ENCODE measurements around the gene SCRN1. TPM values are rescaled to one million over a fixed set of nuclear protein-coding genes. Genes with fewer than 3 reads are reported as not detected.

SCRN1 gene
- total RNA-seq, 1 donor from 2014 or later, result 0.82 TPM

GRCh38 chr7:29888006-29888405, 101.6 kb downstream of the SCRN1 start:
- H3K27me3 Mint-ChIP-seq (ENCODE audit: low read depth), result peaks cover 17% of the 10 kb centered on the region
- intact Hi-C loops (cut with micrococcal nuclease), result no loop called here
- no peaks in the 10 kb centered on the region for H3K36me3 Mint-ChIP-seq (ENCODE audit: low read depth)
- DNase-seq (ENCODE audit: low spot score), result no peak
- no peak overlapping the region for H3K4me3 Mint-ChIP-seq (ENCODE audit: low read depth)
- H3K9me3 Mint-ChIP-seq, result no peaks in the 10 kb centered on the region
- H3K4me1 Mint-ChIP-seq (ENCODE audit: low read depth), result no peaks in the 10 kb centered on the region
- no peak overlapping the region for H3K27ac Mint-ChIP-seq

DNA sequence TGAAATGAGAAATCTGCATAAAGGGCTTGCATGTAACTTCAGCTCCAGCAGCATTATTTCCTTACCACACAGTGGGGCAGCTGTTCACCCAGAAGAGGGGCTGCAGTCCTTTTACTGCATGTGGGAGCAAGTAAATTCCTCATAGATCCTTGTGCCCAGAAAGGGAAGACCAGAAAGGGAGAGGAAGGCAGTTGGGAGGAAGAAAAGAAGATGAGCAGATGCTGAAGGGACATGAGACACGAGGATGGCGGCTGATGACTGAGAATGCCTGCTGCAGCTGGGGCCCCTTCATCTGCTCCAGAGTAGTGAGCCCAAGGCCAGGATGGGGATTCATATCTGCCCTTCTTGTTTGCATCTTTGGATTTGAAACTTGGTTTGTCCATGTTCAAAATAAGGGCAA, 102.8 kb downstream of the SCRN1 start:
- Mint-ChIP-seq H3K4me3 (ENCODE audit: low read depth) (no peak overlapping the region), H3K27ac (no peak overlapping the region), H3K9me3 (no peaks in the 10 kb centered on the region), H3K36me3 (ENCODE audit: low read depth) (no peaks in the 10 kb centered on the region), H3K27me3 (ENCODE audit: low read depth) (peaks cover 21% of the 10 kb centered on the region), H3K4me1 (ENCODE audit: low read depth) (no peaks in the 10 kb centered on the region)
- DNase-seq (ENCODE audit: low spot score), result no peak
- intact Hi-C loops (cut with micrococcal nuclease), result no loop called here

- no peaks in the 10 kb centered on the region for H3K36me3 Mint-ChIP-seq (ENCODE audit: low read depth)
- H3K4me3 Mint-ChIP-seq (ENCODE audit: low read depth), result no peak overlapping the region
- no peaks in the 10 kb centered on the region for H3K9me3 Mint-ChIP-seq
- no peak overlapping the region for H3K27ac Mint-ChIP-seq
- intact Hi-C loops (cut with micrococcal nuclease), result no loop called here
- DNase-seq (ENCODE audit: low spot score), result no peak
- H3K4me1 Mint-ChIP-seq (ENCODE audit: low read depth), result no peaks in the 10 kb centered on the region
- peaks cover 21% of the 10 kb centered on the region for H3K27me3 Mint-ChIP-seq (ENCODE audit: low read depth)
These were observed 104.0 kb downstream of the SCRN1 start for GRCh38 chr7:29885626-29886025.

- Mint-ChIP-seq H3K36me3 (ENCODE audit: low read depth) (no peaks in the 10 kb centered on the region), H3K27ac (no peak overlapping the region), H3K27me3 (ENCODE audit: low read depth) (peaks cover 21% of the 10 kb centered on the region), H3K9me3 (no peaks in the 10 kb centered on the region), H3K4me1 (ENCODE audit: low read depth) (no peaks in the 10 kb centered on the region), H3K4me3 (ENCODE audit: low read depth) (no peak overlapping the region)
- no peak for DNase-seq (ENCODE audit: low spot score)
- intact Hi-C loops (cut with micrococcal nuclease), result no loop called here
These were observed 105.0 kb downstream of the SCRN1 start for GRCh38 chr7:29884399-29885272.

DNA sequence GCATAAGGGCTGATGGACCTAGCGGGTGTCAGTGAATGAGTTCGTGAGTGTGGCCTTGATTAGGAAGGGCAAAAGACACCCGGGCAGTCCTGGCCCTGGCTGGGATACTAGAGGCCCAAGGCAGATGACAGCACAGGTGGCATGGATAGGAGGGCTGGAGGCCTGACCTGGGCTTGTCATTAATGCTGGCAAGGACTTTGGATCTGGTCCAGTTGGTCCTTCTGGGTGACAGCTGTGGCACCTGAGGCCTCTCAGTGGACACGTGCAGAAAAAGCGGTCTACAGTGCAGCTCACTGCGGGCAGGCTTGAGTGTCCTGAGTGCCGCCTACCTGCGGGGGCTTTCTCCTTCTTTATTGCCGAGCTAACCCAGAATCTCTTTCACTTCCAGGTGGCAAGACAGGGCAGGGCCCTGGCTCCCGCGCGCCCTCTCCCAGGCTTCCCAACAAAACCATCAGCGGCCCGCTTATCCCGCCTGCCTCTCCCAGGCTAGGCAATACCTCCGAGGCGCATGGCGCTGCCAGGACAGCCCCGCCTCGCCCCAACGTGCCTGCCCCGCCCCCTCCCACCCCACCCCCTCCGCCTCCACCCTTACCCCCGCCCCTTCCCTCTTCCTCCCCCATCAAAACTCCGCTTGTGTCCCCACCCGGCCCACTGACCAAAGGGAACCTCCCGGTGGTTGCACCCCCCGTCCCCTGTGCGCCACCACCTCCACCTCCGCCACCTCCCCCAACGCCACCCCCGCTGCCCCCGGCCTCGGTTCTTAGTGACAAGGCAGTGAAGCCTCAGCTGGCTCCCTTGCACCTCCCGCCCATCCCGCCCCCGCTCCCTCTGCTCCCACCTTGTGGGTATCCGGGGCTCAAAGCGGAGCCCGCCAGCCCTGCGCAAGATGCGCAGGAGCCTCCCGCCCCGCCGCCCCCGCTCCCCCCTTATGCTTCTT, 105.9 kb downstream of the SCRN1 start:
- no peak overlapping the region for H3K4me3 Mint-ChIP-seq (ENCODE audit: low read depth)
- H3K36me3 Mint-ChIP-seq (ENCODE audit: low read depth), result no peaks in the 10 kb centered on the region
- H3K4me1 Mint-ChIP-seq (ENCODE audit: low read depth), result no peaks in the 10 kb centered on the region
- intact Hi-C loops (cut with micrococcal nuclease), result no loop called here
- no peaks in the 10 kb centered on the region for H3K9me3 Mint-ChIP-seq
- peaks cover 21% of the 10 kb centered on the region for H3K27me3 Mint-ChIP-seq (ENCODE audit: low read depth)
- no peak overlapping the region for H3K27ac Mint-ChIP-seq
- no peak for DNase-seq (ENCODE audit: low spot score)

- Mint-ChIP-seq H3K4me1 (ENCODE audit: low read depth) (no peaks in the 10 kb centered on the region), H3K36me3 (ENCODE audit: low read depth) (no peaks in the 10 kb centered on the region), H3K9me3 (no peaks in the 10 kb centered on the region), H3K27me3 (ENCODE audit: low read depth) (peaks cover 21% of the 10 kb centered on the region), H3K4me3 (ENCODE audit: low read depth) (no peak overlapping the region), H3K27ac (no peak overlapping the region)
- intact Hi-C loops (cut with micrococcal nuclease), result no loop called here
- DNase-seq (ENCODE audit: low spot score), result no peak
These were observed 107.1 kb downstream of the SCRN1 start for GRCh38 chr7:29882481-29882880.

- H3K4me1 Mint-ChIP-seq (ENCODE audit: low read depth), result no peaks in the 10 kb centered on the region
- no peaks in the 10 kb centered on the region for H3K36me3 Mint-ChIP-seq (ENCODE audit: low read depth)
- DNase-seq (ENCODE audit: low spot score), result no peak
- H3K9me3 Mint-ChIP-seq, result no peaks in the 10 kb centered on the region
- peaks cover 23% of the 10 kb centered on the region for H3K27me3 Mint-ChIP-seq (ENCODE audit: low read depth)
- intact Hi-C loops (cut with micrococcal nuclease), result no loop called here
- no peak overlapping the region for H3K4me3 Mint-ChIP-seq (ENCODE audit: low read depth)
- H3K27ac Mint-ChIP-seq, result no peak overlapping the region
These were observed 107.9 kb downstream of the SCRN1 start for GRCh38 chr7:29881724-29882123.

- no peak for DNase-seq (ENCODE audit: low spot score)
- Mint-ChIP-seq H3K9me3 (no peaks in the 10 kb centered on the region), H3K4me3 (ENCODE audit: low read depth) (no peak overlapping the region), H3K4me1 (ENCODE audit: low read depth) (no peaks in the 10 kb centered on the region), H3K27ac (no peak overlapping the region), H3K36me3 (ENCODE audit: low read depth) (no peaks in the 10 kb centered on the region), H3K27me3 (ENCODE audit: low read depth) (peaks cover 13% of the 10 kb centered on the region)
- intact Hi-C loops (cut with micrococcal nuclease), result no loop called here
These were observed 110.0 kb downstream of the SCRN1 start for GRCh38 chr7:29879609-29880008.

GRCh38 chr7:29878081-29878688, 111.4 kb downstream of the SCRN1 start:
- Mint-ChIP-seq H3K36me3 (ENCODE audit: low read depth) (no peaks in the 10 kb centered on the region), H3K27ac (no peak overlapping the region), H3K27me3 (ENCODE audit: low read depth) (peaks cover 10% of the 10 kb centered on the region), H3K4me3 (ENCODE audit: low read depth) (no peak overlapping the region), H3K9me3 (no peaks in the 10 kb centered on the region), H3K4me1 (ENCODE audit: low read depth) (no peaks in the 10 kb centered on the region)
- intact Hi-C loops (cut with micrococcal nuclease), result no loop called here
- no peak for DNase-seq (ENCODE audit: low spot score)

GRCh38 chr7:29877196-29877595, 112.4 kb downstream of the SCRN1 start:
- intact Hi-C loops (cut with micrococcal nuclease), result no loop called here
- Mint-ChIP-seq H3K27ac (no peak overlapping the region), H3K9me3 (no peaks in the 10 kb centered on the region), H3K4me1 (ENCODE audit: low read depth) (no peaks in the 10 kb centered on the region), H3K4me3 (ENCODE audit: low read depth) (no peak overlapping the region), H3K27me3 (ENCODE audit: low read depth) (peaks cover 5% of the 10 kb centered on the region), H3K36me3 (ENCODE audit: low read depth) (no peaks in the 10 kb centered on the region)
- DNase-seq (ENCODE audit: low spot score), result no peak

- intact Hi-C loops (cut with micrococcal nuclease), result no loop called here
- H3K9me3 Mint-ChIP-seq, result no peaks in the 10 kb centered on the region
These were observed 113.9 kb downstream of the SCRN1 start for GRCh38 chr7:29875741-29876140.

GRCh38 chr7:29873644-29874294, 115.8 kb downstream of the SCRN1 start:
- no peak overlapping the region for H3K27ac Mint-ChIP-seq
- no peaks in the 10 kb centered on the region for H3K9me3 Mint-ChIP-seq
- no peak overlapping the region for H3K4me3 Mint-ChIP-seq (ENCODE audit: low read depth)
- no peak for DNase-seq (ENCODE audit: low spot score)
- intact Hi-C loops (cut with micrococcal nuclease), result no loop called here
- H3K27me3 Mint-ChIP-seq (ENCODE audit: low read depth), result peaks cover 5% of the 10 kb centered on the region
- H3K36me3 Mint-ChIP-seq (ENCODE audit: low read depth), result no peaks in the 10 kb centered on the region
- no peaks in the 10 kb centered on the region for H3K4me1 Mint-ChIP-seq (ENCODE audit: low read depth)

More at GRCh38 chr7:29875741-29876140, 113.9 kb downstream of the SCRN1 start:
- H3K27ac Mint-ChIP-seq, result no peak overlapping the region
- peaks cover 5% of the 10 kb centered on the region for H3K27me3 Mint-ChIP-seq (ENCODE audit: low read depth)
- H3K4me3 Mint-ChIP-seq (ENCODE audit: low read depth), result no peak overlapping the region
- H3K36me3 Mint-ChIP-seq (ENCODE audit: low read depth), result no peaks in the 10 kb centered on the region
- DNase-seq (ENCODE audit: low spot score), result no peak
- no peaks in the 10 kb centered on the region for H3K4me1 Mint-ChIP-seq (ENCODE audit: low read depth)
